ENCODE results near the gene CAPN15.

Gene CAPN15

DNA sequence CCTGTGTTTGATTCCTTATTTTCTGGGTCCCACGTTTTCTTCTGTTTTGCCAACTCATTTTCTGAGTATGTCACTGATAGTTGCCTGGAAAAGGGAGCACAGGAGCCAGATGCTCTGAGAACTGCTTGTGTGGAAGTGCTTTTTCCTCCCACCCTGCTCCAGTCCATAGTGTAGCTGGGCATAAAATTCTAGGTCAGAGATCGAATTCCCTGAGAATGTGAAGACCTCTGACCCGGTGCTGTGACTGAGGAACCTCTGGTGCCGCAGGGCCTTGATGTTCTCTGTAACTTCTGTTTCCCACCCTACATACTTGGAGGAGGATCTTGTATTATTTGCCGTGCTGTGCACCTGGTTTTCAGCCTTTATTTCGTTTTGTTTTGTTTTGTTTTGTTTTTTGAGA lies 19.5 kb upstream of the CAPN15 start:
- no peak for TF ChIP-seq ISL1 (CRISPR knock-in tag; IDR thresholded peaks at IDR 0.05)
- no peak for TF ChIP-seq ZC3H10 (CRISPR knock-in tag; IDR thresholded peaks at IDR 0.05)
- no peak for TF ChIP-seq GLIS3 (CRISPR knock-in tag; IDR thresholded peaks at IDR 0.05)
- TF ChIP-seq ARNTL (CRISPR knock-in tag; IDR thresholded peaks at IDR 0.05; ENCODE audit: borderline replicate concordance, low read depth), result no peak
- TF ChIP-seq, protein P1, sequence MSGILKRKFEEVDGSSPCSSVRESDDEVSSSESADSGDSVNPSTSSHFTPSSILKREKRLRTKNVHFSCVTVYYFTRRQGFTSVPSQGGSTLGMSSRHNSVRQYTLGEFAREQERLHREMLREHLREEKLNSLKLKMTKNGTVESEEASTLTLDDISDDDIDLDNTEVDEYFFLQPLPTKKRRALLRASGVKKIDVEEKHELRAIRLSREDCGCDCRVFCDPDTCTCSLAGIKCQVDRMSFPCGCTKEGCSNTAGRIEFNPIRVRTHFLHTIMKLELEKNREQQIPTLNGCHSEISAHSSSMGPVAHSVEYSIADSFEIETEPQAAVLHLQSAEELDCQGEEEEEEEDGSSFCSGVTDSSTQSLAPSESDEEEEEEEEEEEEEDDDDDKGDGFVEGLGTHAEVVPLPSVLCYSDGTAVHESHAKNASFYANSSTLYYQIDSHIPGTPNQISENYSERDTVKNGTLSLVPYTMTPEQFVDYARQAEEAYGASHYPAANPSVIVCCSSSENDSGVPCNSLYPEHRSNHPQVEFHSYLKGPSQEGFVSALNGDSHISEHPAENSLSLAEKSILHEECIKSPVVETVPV (CRISPR knock-in tag; IDR thresholded peaks at IDR 0.05), result no peak
- no peak for TF ChIP-seq ESRRG (CRISPR knock-in tag; IDR thresholded peaks at IDR 0.05)
- TF ChIP-seq OSR1 (CRISPR knock-in tag; IDR thresholded peaks at IDR 0.05), result no peak
- TF ChIP-seq PPARA (CRISPR knock-in tag; IDR thresholded peaks at IDR 0.05; ENCODE audit: borderline replicate concordance), result no peak
- TF ChIP-seq, protein P2, sequence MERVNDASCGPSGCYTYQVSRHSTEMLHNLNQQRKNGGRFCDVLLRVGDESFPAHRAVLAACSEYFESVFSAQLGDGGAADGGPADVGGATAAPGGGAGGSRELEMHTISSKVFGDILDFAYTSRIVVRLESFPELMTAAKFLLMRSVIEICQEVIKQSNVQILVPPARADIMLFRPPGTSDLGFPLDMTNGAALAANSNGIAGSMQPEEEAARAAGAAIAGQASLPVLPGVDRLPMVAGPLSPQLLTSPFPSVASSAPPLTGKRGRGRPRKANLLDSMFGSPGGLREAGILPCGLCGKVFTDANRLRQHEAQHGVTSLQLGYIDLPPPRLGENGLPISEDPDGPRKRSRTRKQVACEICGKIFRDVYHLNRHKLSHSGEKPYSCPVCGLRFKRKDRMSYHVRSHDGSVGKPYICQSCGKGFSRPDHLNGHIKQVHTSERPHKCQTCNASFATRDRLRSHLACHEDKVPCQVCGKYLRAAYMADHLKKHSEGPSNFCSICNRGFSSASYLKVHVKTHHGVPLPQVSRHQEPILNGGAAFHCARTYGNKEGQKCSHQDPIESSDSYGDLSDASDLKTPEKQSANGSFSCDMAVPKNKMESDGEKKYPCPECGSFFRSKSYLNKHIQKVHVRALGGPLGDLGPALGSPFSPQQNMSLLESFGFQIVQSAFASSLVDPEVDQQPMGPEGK (CRISPR knock-in tag; IDR thresholded peaks at IDR 0.05; ENCODE audit: borderline replicate concordance), result no peak
- TF ChIP-seq ZFP30 (CRISPR knock-in tag; IDR thresholded peaks at IDR 0.05), result no peak
- no peak for TF ChIP-seq TCF4 (CRISPR knock-in tag; IDR thresholded peaks at IDR 0.05; ENCODE audit: borderline replicate concordance)
- TF ChIP-seq, protein P3, sequence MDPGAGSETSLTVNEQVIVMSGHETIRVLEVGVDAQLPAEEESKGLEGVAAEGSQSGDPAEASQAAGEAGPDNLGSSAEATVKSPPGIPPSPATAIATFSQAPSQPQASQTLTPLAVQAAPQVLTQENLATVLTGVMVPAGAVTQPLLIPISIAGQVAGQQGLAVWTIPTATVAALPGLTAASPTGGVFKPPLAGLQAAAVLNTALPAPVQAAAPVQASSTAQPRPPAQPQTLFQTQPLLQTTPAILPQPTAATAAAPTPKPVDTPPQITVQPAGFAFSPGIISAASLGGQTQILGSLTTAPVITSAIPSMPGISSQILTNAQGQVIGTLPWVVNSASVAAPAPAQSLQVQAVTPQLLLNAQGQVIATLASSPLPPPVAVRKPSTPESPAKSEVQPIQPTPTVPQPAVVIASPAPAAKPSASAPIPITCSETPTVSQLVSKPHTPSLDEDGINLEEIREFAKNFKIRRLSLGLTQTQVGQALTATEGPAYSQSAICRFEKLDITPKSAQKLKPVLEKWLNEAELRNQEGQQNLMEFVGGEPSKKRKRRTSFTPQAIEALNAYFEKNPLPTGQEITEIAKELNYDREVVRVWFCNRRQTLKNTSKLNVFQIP (CRISPR knock-in tag; IDR thresholded peaks at IDR 0.05; ENCODE audit: borderline replicate concordance, low read depth), result no peak
- no peak for TF ChIP-seq ZNF8 (CRISPR knock-in tag; IDR thresholded peaks at IDR 0.05)
- no peak for TF ChIP-seq ZNF70 (CRISPR knock-in tag; IDR thresholded peaks at IDR 0.05)
- TF ChIP-seq, protein P4, sequence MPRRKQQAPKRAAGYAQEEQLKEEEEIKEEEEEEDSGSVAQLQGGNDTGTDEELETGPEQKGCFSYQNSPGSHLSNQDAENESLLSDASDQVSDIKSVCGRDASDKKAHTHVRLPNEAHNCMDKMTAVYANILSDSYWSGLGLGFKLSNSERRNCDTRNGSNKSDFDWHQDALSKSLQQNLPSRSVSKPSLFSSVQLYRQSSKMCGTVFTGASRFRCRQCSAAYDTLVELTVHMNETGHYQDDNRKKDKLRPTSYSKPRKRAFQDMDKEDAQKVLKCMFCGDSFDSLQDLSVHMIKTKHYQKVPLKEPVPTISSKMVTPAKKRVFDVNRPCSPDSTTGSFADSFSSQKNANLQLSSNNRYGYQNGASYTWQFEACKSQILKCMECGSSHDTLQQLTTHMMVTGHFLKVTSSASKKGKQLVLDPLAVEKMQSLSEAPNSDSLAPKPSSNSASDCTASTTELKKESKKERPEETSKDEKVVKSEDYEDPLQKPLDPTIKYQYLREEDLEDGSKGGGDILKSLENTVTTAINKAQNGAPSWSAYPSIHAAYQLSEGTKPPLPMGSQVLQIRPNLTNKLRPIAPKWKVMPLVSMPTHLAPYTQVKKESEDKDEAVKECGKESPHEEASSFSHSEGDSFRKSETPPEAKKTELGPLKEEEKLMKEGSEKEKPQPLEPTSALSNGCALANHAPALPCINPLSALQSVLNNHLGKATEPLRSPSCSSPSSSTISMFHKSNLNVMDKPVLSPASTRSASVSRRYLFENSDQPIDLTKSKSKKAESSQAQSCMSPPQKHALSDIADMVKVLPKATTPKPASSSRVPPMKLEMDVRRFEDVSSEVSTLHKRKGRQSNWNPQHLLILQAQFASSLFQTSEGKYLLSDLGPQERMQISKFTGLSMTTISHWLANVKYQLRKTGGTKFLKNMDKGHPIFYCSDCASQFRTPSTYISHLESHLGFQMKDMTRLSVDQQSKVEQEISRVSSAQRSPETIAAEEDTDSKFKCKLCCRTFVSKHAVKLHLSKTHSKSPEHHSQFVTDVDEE (CRISPR knock-in tag; IDR thresholded peaks at IDR 0.05), result no peak
- no peak for TF ChIP-seq BACH2 (CRISPR knock-in tag; IDR thresholded peaks at IDR 0.05; ENCODE audit: borderline replicate concordance)
- no peak for ATAC-seq

DNA sequence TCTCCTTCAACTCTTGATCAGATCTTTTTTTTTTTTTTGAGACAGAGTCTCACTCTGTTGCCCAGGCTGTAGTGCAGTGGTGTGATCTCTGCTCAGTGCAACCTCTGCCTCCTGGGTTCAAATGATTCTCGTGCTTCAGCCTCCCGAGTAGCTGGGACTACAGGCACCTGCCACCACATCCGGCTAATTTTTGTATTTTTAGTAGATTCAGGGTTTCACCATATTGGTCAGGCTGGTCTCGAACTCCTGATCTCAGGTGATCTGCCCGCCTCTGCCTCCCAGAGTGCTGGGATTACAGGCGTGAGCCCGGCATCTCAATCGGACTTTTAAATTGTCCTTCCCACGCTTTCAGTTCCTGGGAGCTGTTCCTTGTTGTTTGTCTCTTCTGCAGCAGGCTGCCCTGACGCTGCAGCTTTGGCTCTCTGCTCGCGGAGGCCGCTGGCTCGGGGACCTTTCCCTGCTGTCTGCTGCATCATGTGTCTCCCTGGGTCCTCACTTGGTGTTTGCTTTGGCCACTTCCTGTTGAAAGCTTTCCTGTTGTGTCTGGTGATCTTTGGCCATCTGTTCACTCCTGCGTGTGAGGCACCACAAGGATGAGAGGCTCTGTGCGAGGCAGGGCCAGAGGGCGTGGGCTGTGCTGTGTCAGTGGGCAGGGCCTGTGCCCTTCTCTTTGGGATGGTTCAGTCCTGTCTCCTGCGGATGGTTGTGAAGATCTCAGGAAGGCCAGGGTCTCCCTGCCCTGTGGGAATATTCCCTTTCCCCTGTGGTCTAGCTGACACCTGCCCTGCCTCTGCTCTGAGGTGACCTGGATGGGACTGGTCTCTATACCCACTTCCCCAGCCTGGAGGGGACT lies 18.4 kb upstream of the CAPN15 start:
- TF ChIP-seq, protein P5, sequence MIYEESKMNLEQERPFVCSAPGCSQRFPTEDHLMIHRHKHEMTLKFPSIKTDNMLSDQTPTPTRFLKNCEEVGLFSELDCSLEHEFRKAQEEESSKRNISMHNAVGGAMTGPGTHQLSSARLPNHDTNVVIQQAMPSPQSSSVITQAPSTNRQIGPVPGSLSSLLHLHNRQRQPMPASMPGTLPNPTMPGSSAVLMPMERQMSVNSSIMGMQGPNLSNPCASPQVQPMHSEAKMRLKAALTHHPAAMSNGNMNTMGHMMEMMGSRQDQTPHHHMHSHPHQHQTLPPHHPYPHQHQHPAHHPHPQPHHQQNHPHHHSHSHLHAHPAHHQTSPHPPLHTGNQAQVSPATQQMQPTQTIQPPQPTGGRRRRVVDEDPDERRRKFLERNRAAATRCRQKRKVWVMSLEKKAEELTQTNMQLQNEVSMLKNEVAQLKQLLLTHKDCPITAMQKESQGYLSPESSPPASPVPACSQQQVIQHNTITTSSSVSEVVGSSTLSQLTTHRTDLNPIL (CRISPR knock-in tag; IDR thresholded peaks at IDR 0.05; ENCODE audit: low read depth), result no peak
- TF ChIP-seq, protein P3 (CRISPR knock-in tag; IDR thresholded peaks at IDR 0.05; ENCODE audit: borderline replicate concordance, low read depth), result no peak
- TF ChIP-seq ZNF565 (CRISPR knock-in tag; conservative IDR thresholded peaks at IDR 0.05; ENCODE audit: low read depth) (no peak), ESRRG (CRISPR knock-in tag; IDR thresholded peaks at IDR 0.05) (no peak), ZFP30 (CRISPR knock-in tag; IDR thresholded peaks at IDR 0.05) (no peak), SNAI2 (CRISPR knock-in tag; IDR thresholded peaks at IDR 0.05) (no peak), TCF4 (CRISPR knock-in tag; IDR thresholded peaks at IDR 0.05; ENCODE audit: borderline replicate concordance) (no peak), OSR1 (CRISPR knock-in tag; IDR thresholded peaks at IDR 0.05) (no peak), ISL1 (CRISPR knock-in tag; IDR thresholded peaks at IDR 0.05) (no peak), ZFP3 (CRISPR knock-in tag; IDR thresholded peaks at IDR 0.05) (no peak), ZNF70 (CRISPR knock-in tag; IDR thresholded peaks at IDR 0.05) (no peak), TOX (CRISPR knock-in tag; IDR thresholded peaks at IDR 0.05; ENCODE audit: borderline replicate concordance) (no peak), ARNTL (CRISPR knock-in tag; IDR thresholded peaks at IDR 0.05; ENCODE audit: borderline replicate concordance, low read depth) (no peak), PPARA (CRISPR knock-in tag; IDR thresholded peaks at IDR 0.05; ENCODE audit: borderline replicate concordance) (no peak), BACH2 (CRISPR knock-in tag; IDR thresholded peaks at IDR 0.05; ENCODE audit: borderline replicate concordance) (no peak), CSDC2 (CRISPR knock-in tag; IDR thresholded peaks at IDR 0.05) (no peak)
- TF ChIP-seq, protein P2 (CRISPR knock-in tag; IDR thresholded peaks at IDR 0.05; ENCODE audit: borderline replicate concordance), result no peak
- no peak for ATAC-seq
